ENCODE measurements around the gene FAM217A.

- no peak for TF ChIP-seq TEAD4 (IDR thresholded peaks at IDR 0.05)
- TF ChIP-seq, protein P1, sequence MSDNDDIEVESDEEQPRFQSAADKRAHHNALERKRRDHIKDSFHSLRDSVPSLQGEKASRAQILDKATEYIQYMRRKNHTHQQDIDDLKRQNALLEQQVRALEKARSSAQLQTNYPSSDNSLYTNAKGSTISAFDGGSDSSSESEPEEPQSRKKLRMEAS (IDR thresholded peaks at IDR 0.05), result no peak
- TF ChIP-seq EGR1 (IDR thresholded peaks at IDR 0.05), result no peak
- TF ChIP-seq CEBPB (IDR thresholded peaks at IDR 0.05), result no peak
- no peak for TF ChIP-seq NFIC (IDR thresholded peaks at IDR 0.05)
- no peak for TF ChIP-seq TAF1 (IDR thresholded peaks at IDR 0.05; ENCODE audit: low read depth)
- TF ChIP-seq RAD21 (IDR thresholded peaks at IDR 0.05; ENCODE audit: low read depth), result no peak
- no peak for TF ChIP-seq YY1 (IDR thresholded peaks at IDR 0.05; ENCODE audit: low read depth)
- no peak for TF ChIP-seq FOXM1 (IDR thresholded peaks at IDR 0.05; ENCODE audit: borderline replicate concordance, low read depth)
- TF ChIP-seq TCF12 (IDR thresholded peaks at IDR 0.05; ENCODE audit: low read depth), result no peak
- TF ChIP-seq ZBTB7A (IDR thresholded peaks at IDR 0.05; ENCODE audit: low read depth), result no peak
- TF ChIP-seq, protein P2, sequence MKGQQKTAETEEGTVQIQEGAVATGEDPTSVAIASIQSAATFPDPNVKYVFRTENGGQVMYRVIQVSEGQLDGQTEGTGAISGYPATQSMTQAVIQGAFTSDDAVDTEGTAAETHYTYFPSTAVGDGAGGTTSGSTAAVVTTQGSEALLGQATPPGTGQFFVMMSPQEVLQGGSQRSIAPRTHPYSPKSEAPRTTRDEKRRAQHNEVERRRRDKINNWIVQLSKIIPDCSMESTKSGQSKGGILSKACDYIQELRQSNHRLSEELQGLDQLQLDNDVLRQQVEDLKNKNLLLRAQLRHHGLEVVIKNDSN (IDR thresholded peaks at IDR 0.05), result no peak
- TF ChIP-seq, protein P3, sequence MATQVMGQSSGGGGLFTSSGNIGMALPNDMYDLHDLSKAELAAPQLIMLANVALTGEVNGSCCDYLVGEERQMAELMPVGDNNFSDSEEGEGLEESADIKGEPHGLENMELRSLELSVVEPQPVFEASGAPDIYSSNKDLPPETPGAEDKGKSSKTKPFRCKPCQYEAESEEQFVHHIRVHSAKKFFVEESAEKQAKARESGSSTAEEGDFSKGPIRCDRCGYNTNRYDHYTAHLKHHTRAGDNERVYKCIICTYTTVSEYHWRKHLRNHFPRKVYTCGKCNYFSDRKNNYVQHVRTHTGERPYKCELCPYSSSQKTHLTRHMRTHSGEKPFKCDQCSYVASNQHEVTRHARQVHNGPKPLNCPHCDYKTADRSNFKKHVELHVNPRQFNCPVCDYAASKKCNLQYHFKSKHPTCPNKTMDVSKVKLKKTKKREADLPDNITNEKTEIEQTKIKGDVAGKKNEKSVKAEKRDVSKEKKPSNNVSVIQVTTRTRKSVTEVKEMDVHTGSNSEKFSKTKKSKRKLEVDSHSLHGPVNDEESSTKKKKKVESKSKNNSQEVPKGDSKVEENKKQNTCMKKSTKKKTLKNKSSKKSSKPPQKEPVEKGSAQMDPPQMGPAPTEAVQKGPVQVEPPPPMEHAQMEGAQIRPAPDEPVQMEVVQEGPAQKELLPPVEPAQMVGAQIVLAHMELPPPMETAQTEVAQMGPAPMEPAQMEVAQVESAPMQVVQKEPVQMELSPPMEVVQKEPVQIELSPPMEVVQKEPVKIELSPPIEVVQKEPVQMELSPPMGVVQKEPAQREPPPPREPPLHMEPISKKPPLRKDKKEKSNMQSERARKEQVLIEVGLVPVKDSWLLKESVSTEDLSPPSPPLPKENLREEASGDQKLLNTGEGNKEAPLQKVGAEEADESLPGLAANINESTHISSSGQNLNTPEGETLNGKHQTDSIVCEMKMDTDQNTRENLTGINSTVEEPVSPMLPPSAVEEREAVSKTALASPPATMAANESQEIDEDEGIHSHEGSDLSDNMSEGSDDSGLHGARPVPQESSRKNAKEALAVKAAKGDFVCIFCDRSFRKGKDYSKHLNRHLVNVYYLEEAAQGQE (IDR thresholded peaks at IDR 0.05; ENCODE audit: low read depth), result no peak
Measured at GRCh38 chr6:4071330-4071729, 7.6 kb downstream of the FAM217A start.

All from Ishikawa (cell line).